Neuronal stem cell (in vitro differentiated cells): ENCODE data around the gene TACSTD2.
A peak's percentile ranks its signal among the peaks of the same experiment; 100 is the strongest.

Experiments used
- DNase-seq: peaks from one replicate; pipeline ENCODE4 v3.0.0-alpha.2; 2013; ENCODE audit warnings: low spot score
- H2AFZ ChIP-seq: one replicate; pipeline ENCODE4 v1.6.1; 2013; ENCODE audit warnings: mild to moderate bottlenecking, low read length, inconsistent platforms
- H2AK5ac ChIP-seq: 2 replicates; pipeline ENCODE4 v1.6.1; 2013; ENCODE audit warnings: low read depth, mild to moderate bottlenecking, inconsistent platforms, low read length, moderate library complexity, mixed read lengths
- H2BK120ac ChIP-seq: 2 replicates; pipeline ENCODE4 v1.6.1; 2013; ENCODE audit warnings: low read depth, mild to moderate bottlenecking, inconsistent platforms, low read length, moderate library complexity, mixed read lengths
- H2BK12ac ChIP-seq: one replicate; pipeline ENCODE4 v1.6.1; 2013; ENCODE audit warnings: low read length, inconsistent platforms
- H2BK15ac ChIP-seq: 2 replicates; pipeline ENCODE4 v1.6.1; 2013; ENCODE audit warnings: mild to moderate bottlenecking, low read length, inconsistent platforms, mixed read lengths
- H2BK5ac ChIP-seq: one replicate; pipeline ENCODE4 v1.6.1; 2013; ENCODE audit warnings: inconsistent platforms, mild to moderate bottlenecking, low read length, moderate library complexity
- H3K14ac ChIP-seq: one replicate; pipeline ENCODE4 v1.6.1; 2013; ENCODE audit warnings: low read length, inconsistent platforms
- H3K18ac ChIP-seq: 2 replicates; pipeline ENCODE4 v1.6.1; 2013; ENCODE audit warnings: low read length, inconsistent platforms
- H3K23ac ChIP-seq: 2 replicates; pipeline ENCODE4 v1.6.1; 2013; ENCODE audit warnings: low read depth, mild to moderate bottlenecking, mixed read lengths, low read length, inconsistent platforms; ENCODE audit not compliant: poor library complexity
- H3K27ac ChIP-seq: replicated peaks from 3 replicates; pipeline ENCODE4 v1.5.1; 2013; ENCODE audit warnings: low read length, inconsistent platforms
- H3K27me3 ChIP-seq, 3 experiments: 2 replicates each; pipeline ENCODE4 v1.6.1; 2013; ENCODE audit warnings: low read length in 3 of 3, mild to moderate bottlenecking in 2 of 3, inconsistent platforms in 1 of 3, low read depth in 1 of 3, mixed read lengths in 1 of 3, moderate library complexity in 1 of 3; ENCODE audit not compliant: control insufficient read depth in 3 of 3, insufficient read depth in 3 of 3
- H3K36me3 ChIP-seq, 2 donors: replicated peaks in 1 of 2; 2 replicates each; pipeline ENCODE4 v1.6.1; 2013; ENCODE audit warnings: low read length in 2 of 2; ENCODE audit not compliant: control insufficient read depth in 2 of 2, insufficient read depth in 2 of 2
- H3K4ac ChIP-seq: 2 replicates; pipeline ENCODE4 v1.6.1; 2013; ENCODE audit warnings: inconsistent platforms, mild to moderate bottlenecking, low read length, moderate library complexity
- H3K4me1 ChIP-seq, 2 donors: 1 replicate in 1 of 2; 2 replicates in 1 of 2; pipeline ENCODE4 v1.6.1; 2013; ENCODE audit warnings: low read length in 2 of 2, low read depth in 1 of 2; ENCODE audit not compliant: control insufficient read depth in 2 of 2, insufficient read depth in 1 of 2
- H3K4me2 ChIP-seq: one replicate; pipeline ENCODE4 v1.6.1; 2013; ENCODE audit warnings: mild to moderate bottlenecking, low read length, inconsistent platforms; ENCODE audit not compliant: insufficient read depth, poor library complexity, severe bottlenecking
- H3K4me3 ChIP-seq, 2 donors: 2 replicates each; pipeline ENCODE4 v1.5.1; 2013; ENCODE audit warnings: low read length in 2 of 2, mild to moderate bottlenecking in 2 of 2, inconsistent platforms in 1 of 2, moderate library complexity in 1 of 2
- H3K79me1 ChIP-seq: one replicate; pipeline ENCODE4 v1.6.1; 2013; ENCODE audit warnings: low read depth, mild to moderate bottlenecking, inconsistent platforms, low read length, moderate library complexity
- H3K9ac ChIP-seq: one replicate; pipeline ENCODE4 v1.6.1; 2013; ENCODE audit warnings: mild to moderate bottlenecking, low read depth, low read length, inconsistent platforms; ENCODE audit not compliant: poor library complexity
- H3K9me3 ChIP-seq, 2 donors: replicated peaks in 1 of 2; 2 replicates each; pipeline versions ENCODE3 to v1.6.1; 2013; ENCODE audit warnings: low read length in 2 of 2, mild to moderate bottlenecking in 2 of 2, inconsistent platforms in 1 of 2, low read depth in 1 of 2, mixed read lengths in 1 of 2, moderate library complexity in 1 of 2; ENCODE audit not compliant: control insufficient read depth in 2 of 2, insufficient read depth in 1 of 2
- H4K8ac ChIP-seq: one replicate; pipeline ENCODE4 v1.6.1; 2013; ENCODE audit warnings: low read depth, mild to moderate bottlenecking, inconsistent platforms, low read length, moderate library complexity
- H4K91ac ChIP-seq: one replicate; pipeline ENCODE4 v1.6.1; 2013; ENCODE audit warnings: low read length, low read depth, mild to moderate bottlenecking, inconsistent platforms; ENCODE audit not compliant: poor library complexity
- WGBS, 2 donors: extraction: QIAGEN DNeasy Blood & Tissue Kit; methylation state at CpG; one replicate each; pipeline ENCODE4 v1.1.7; 2013; ENCODE audit warnings: missing lambda C conversion rate in 2 of 2, mixed read lengths in 1 of 2; ENCODE audit not compliant: insufficient read length in 2 of 2, insufficient replicate concordance in 1 of 2; ENCODE audit errors: extremely low coverage in 2 of 2; 5-methylcytosine and 5-hydroxymethylcytosine counted together

Gene TACSTD2

GRCh38 chr1:58590019-58590418 is 13.0 kb upstream of the TACSTD2 start:
- H3K36me3 ChIP-seq = no peaks in the 10 kb centered on the region
- no peak overlapping the region for H3K9ac ChIP-seq
- DNase-seq = no peak

GRCh38 chr1:58588396-58588795 is 11.3 kb upstream of the TACSTD2 start:
- H3K9ac ChIP-seq = no peak overlapping the region
- no peak overlapping the region for H3K18ac ChIP-seq
- H3K4ac ChIP-seq = no peak overlapping the region
- H2BK15ac ChIP-seq = no peak overlapping the region
- no peak overlapping the region for H3K4me2 ChIP-seq
- no peak overlapping the region for H2AK5ac ChIP-seq
- no peak for DNase-seq
- H3K9me3 ChIP-seq = no peaks in the 10 kb centered on the region
- no peak overlapping the region for H4K8ac ChIP-seq
- H3K27me3 ChIP-seq = peaks cover 0 to 12% (median 0%) of the 10 kb centered on the region in 3 experiments
- H3K36me3 ChIP-seq = no peaks in the 10 kb centered on the region
- no peak overlapping the region for H3K23ac ChIP-seq
- no peaks in the 10 kb centered on the region for H3K79me1 ChIP-seq
- H2AFZ ChIP-seq = no peak overlapping the region
- no peak overlapping the region for H2BK120ac ChIP-seq
- no peak overlapping the region for H2BK5ac ChIP-seq
- no peak overlapping the region for H3K27ac ChIP-seq
- no peak overlapping the region for H4K91ac ChIP-seq
- peaks cover 0 to 5% of the 10 kb centered on the region in 2 donors for H3K4me1 ChIP-seq
- no peak overlapping the region for H2BK12ac ChIP-seq
- no peak overlapping the region for H3K14ac ChIP-seq
- WGBS, 2 donors = no CpG with 5 or more reads among the region's 5 CpGs
- H3K4me3 ChIP-seq = no peak overlapping the region

More at GRCh38 chr1:58590019-58590418, 13.0 kb upstream of the TACSTD2 start:
- Histone ChIP-seq H3K4ac (no peak overlapping the region), H3K18ac (no peak overlapping the region), H2BK15ac (no peak overlapping the region), H2BK120ac (no peak overlapping the region), H3K79me1 (no peaks in the 10 kb centered on the region), H2BK5ac (no peak overlapping the region), H3K4me3 (no peak overlapping the region), H4K91ac (no peak overlapping the region), H3K9me3 (no peaks in the 10 kb centered on the region), H4K8ac (no peak overlapping the region), H3K27ac (no peak overlapping the region), H2BK12ac (no peak overlapping the region), H3K27me3 (peaks cover 0 to 7% (median 0%) of the 10 kb centered on the region in 3 experiments), H2AFZ (no peak overlapping the region), H3K23ac (no peak overlapping the region), H3K4me1 (peaks cover 0 to 5% of the 10 kb centered on the region in 2 donors), H2AK5ac (no peak overlapping the region), H3K4me2 (no peak overlapping the region), H3K14ac (no peak overlapping the region)

GRCh38 chr1:58587667-58588066 is 10.6 kb upstream of the TACSTD2 start:
- Histone ChIP-seq H3K4me3 (no peak overlapping the region), H2BK15ac (no peak overlapping the region), H4K8ac (no peak overlapping the region), H3K4ac (no peak overlapping the region), H3K79me1 (no peaks in the 10 kb centered on the region), H2BK120ac (no peak overlapping the region), H3K4me2 (no peak overlapping the region), H3K9me3 (no peaks in the 10 kb centered on the region), H3K27ac (no peak overlapping the region), H2AK5ac (no peak overlapping the region), H3K4me1 (peaks cover 0 to 5% of the 10 kb centered on the region in 2 donors), H3K9ac (no peak overlapping the region), H4K91ac (no peak overlapping the region), H3K23ac (no peak overlapping the region), H3K14ac (no peak overlapping the region), H2BK5ac (no peak overlapping the region), H2AFZ (no peak overlapping the region), H2BK12ac (no peak overlapping the region), H3K18ac (no peak overlapping the region), H3K27me3 (peaks cover 0 to 12% (median 0%) of the 10 kb centered on the region in 3 experiments), H3K36me3 (no peaks in the 10 kb centered on the region)
- WGBS, 2 donors = no CpG with 5 or more reads among the region's 2 CpGs
- no peak for DNase-seq

DNA sequence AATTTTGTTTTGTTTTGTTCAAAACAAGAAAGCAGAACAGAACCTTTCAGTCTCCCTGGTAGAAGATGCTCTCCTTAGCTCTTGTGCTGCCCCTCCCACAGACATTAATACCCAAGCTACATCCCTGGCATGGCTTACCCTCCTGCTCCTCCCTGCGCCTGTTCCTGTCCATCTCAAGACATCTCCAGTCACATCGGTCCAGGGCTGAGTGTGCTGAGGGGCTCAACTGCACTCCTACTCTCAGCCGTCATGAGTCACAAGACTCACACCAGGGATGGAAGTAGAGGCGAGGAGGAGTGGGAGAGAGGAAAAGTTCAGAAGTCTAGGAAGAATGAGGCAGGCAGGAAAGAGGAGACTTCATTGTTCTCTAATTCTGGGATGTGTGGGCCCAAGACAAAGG is 9.2 kb upstream of the TACSTD2 start:
- Histone ChIP-seq H4K8ac (peak overlapping the region; percentile 29), H2BK5ac (no peak overlapping the region), H2BK120ac (no peak overlapping the region), H3K18ac (no peak overlapping the region), H3K27me3 (peaks cover 0 to 12% (median 0%) of the 10 kb centered on the region in 3 experiments), H3K4ac (no peak overlapping the region), H2BK12ac (no peak overlapping the region), H2AFZ (peak overlapping the region; percentile 13), H3K9ac (no peak overlapping the region), H3K79me1 (no peaks in the 10 kb centered on the region), H3K14ac (no peak overlapping the region), H2BK15ac (no peak overlapping the region), H3K27ac (no peak overlapping the region), H3K9me3 (no peaks in the 10 kb centered on the region), H3K4me3 (peak overlapping the region in 1 of 2 donors; percentile 65), H3K4me2 (no peak overlapping the region), H3K23ac (no peak overlapping the region), H2AK5ac (no peak overlapping the region), H4K91ac (no peak overlapping the region), H3K4me1 (peaks cover 0 to 3% of the 10 kb centered on the region in 2 donors), H3K36me3 (no peaks in the 10 kb centered on the region)
- DNase-seq = no peak
- WGBS, 2 donors = no CpG with 5 or more reads among the region's 4 CpGs
